K562 (cell line): ENCODE data around the gene PIP5KL1. TPM values are rescaled to one million over a fixed set of nuclear protein-coding genes. Genes with fewer than 3 reads are reported as not detected.

Experiments used
- CREB1 ChIP-seq, 2 experiments: sonication (generic) in 1 of 2; formaldehyde crosslinking in 1 of 2; IDR thresholded peaks; 2 replicates each; pipeline versions ENCODE4 v1.6.1 to v1.8.0; 2012 to 2022; ENCODE audit warnings: inconsistent platforms in 1 of 2, mild to moderate bottlenecking in 1 of 2, missing genetic modification reagents in 1 of 2, moderate library complexity in 1 of 2
- CTBP1 ChIP-seq: fragments of 450-650 bp; IDR thresholded peaks from 2 replicates; pipeline ENCODE4 v1.6.1; 2016; ENCODE audit warnings: borderline replicate concordance
- CXXC5 ChIP-seq: fragments of 250-450 bp; sonication (Bioruptor Pico); IDR thresholded peaks from 2 replicates; pipeline ENCODE4 v1.8.0; 2022; ENCODE audit warnings: inconsistent platforms, mild to moderate bottlenecking, moderate library complexity
- FOXK1 ChIP-seq: sonication (generic); formaldehyde crosslinking; IDR thresholded peaks from 2 replicates; pipeline ENCODE4 v1.8.0; 2022; ENCODE audit warnings: missing genetic modification reagents, mild to moderate bottlenecking, borderline replicate concordance
- MAFG ChIP-seq: fragments of 450-650 bp; conservative IDR thresholded peaks from 2 replicates; pipeline ENCODE4 v1.6.1; 2016; ENCODE audit warnings: missing genetic modification characterization, missing compliant biosample characterization
- NBN ChIP-seq: fragments of 450-650 bp; IDR thresholded peaks from 2 replicates; pipeline ENCODE4 v1.6.1; 2016; ENCODE audit warnings: low read depth, mild to moderate bottlenecking
- SMARCE1 ChIP-seq: fragments of 450-650 bp; IDR thresholded peaks from 2 replicates; pipeline ENCODE4 v1.7.1; 2016; ENCODE audit warnings: mild to moderate bottlenecking
- TCF3 ChIP-seq: sonication (generic); formaldehyde crosslinking; IDR thresholded peaks from 2 replicates; pipeline ENCODE4 v1.4.0; 2020; ENCODE audit warnings: mild to moderate bottlenecking, missing genetic modification reagents
- ZFP36 ChIP-seq: fragments of 150-350 bp; IDR thresholded peaks from 2 replicates; pipeline ENCODE4 v1.6.1; 2018; ENCODE audit warnings: low read length, low read depth; ENCODE audit not compliant: partially characterized antibody
- ZNF311 ChIP-seq: fragments of 250-450 bp; sonication (Bioruptor Pico); IDR thresholded peaks from 2 replicates; pipeline ENCODE4 v1.4.0; 2020; ENCODE audit warnings: mild to moderate bottlenecking, moderate library complexity
- ZNF431 ChIP-seq: sonication (generic); formaldehyde crosslinking; IDR thresholded peaks from 2 replicates; pipeline ENCODE4 v1.8.0; 2022; ENCODE audit warnings: mild to moderate bottlenecking, missing genetic modification reagents
- polyA plus RNA-seq, 8 experiments: library from polyadenylated mRNA; depleted of rRNA in 4 of 8; stranded (reverse) in 5 of 8; unstranded in 3 of 8; fragments of >200 nt; fragmentation: Nextera tagmentation in 2 of 8; fragmentation: Illumina TruSeq in 1 of 8; extraction: Ambion mirVana in 2 of 8; extraction: Trizol in 1 of 8; gene quantifications; 2 replicates each; pipeline versions ENCODE4 v1.2.1 to v1.2.3, GENCODE V29; 2011 to 2014; ENCODE audit warnings: inconsistent platforms in 1 of 8, missing spikeins in 1 of 8
- total RNA-seq, 7 experiments: library from RNA; depleted of rRNA in 6 of 7; stranded (reverse); fragments of >200 nt in 6 of 7; fragmentation: Illumina TruSeq in 2 of 7; extraction: Trizol in 2 of 7; gene quantifications; 2 replicates each; pipeline versions ENCODE4 v1.2.1 to v1.2.3, GENCODE V29; 2011 to 2021; ENCODE audit warnings: low replicate concordance in 1 of 7
- TF ChIP-seq, protein P1 (sequence below): fragments of 250-450 bp; sonication (Bioruptor Pico); IDR thresholded peaks from 2 replicates; pipeline ENCODE4 v1.4.0; 2020
- TF ChIP-seq, protein P2 (sequence below): fragments of 250-450 bp; sonication (Bioruptor Pico); IDR thresholded peaks from 2 replicates; pipeline ENCODE4 v1.4.0; 2020; ENCODE audit warnings: mild to moderate bottlenecking, moderate library complexity
- TF ChIP-seq, protein P3 (sequence below), 3 experiments: fragments of 200-800 bp in 1 of 3; fragments of 250-450 bp in 1 of 3; fragments of 450-650 bp in 1 of 3; sonication (Bioruptor Pico) in 1 of 3; sonication (Bioruptor generic) in 1 of 3; formaldehyde crosslinking in 1 of 3; IDR thresholded peaks; 2 replicates each; pipeline versions ENCODE4 v1.6.1 to v1.8.0; 2016 to 2022; ENCODE audit warnings: mild to moderate bottlenecking in 2 of 3, missing genetic modification characterization in 2 of 3, missing compliant biosample characterization in 1 of 3, moderate library complexity in 1 of 3

PIP5KL1 gene
- total and polyA plus RNA-seq, 9 of the 15 experiments (the other 6 are each of a cell fraction or from before 2014, with no cell fraction given) = 0.18 to 4.8 (median 1.2) TPM

- TF ChIP-seq, protein P1, sequence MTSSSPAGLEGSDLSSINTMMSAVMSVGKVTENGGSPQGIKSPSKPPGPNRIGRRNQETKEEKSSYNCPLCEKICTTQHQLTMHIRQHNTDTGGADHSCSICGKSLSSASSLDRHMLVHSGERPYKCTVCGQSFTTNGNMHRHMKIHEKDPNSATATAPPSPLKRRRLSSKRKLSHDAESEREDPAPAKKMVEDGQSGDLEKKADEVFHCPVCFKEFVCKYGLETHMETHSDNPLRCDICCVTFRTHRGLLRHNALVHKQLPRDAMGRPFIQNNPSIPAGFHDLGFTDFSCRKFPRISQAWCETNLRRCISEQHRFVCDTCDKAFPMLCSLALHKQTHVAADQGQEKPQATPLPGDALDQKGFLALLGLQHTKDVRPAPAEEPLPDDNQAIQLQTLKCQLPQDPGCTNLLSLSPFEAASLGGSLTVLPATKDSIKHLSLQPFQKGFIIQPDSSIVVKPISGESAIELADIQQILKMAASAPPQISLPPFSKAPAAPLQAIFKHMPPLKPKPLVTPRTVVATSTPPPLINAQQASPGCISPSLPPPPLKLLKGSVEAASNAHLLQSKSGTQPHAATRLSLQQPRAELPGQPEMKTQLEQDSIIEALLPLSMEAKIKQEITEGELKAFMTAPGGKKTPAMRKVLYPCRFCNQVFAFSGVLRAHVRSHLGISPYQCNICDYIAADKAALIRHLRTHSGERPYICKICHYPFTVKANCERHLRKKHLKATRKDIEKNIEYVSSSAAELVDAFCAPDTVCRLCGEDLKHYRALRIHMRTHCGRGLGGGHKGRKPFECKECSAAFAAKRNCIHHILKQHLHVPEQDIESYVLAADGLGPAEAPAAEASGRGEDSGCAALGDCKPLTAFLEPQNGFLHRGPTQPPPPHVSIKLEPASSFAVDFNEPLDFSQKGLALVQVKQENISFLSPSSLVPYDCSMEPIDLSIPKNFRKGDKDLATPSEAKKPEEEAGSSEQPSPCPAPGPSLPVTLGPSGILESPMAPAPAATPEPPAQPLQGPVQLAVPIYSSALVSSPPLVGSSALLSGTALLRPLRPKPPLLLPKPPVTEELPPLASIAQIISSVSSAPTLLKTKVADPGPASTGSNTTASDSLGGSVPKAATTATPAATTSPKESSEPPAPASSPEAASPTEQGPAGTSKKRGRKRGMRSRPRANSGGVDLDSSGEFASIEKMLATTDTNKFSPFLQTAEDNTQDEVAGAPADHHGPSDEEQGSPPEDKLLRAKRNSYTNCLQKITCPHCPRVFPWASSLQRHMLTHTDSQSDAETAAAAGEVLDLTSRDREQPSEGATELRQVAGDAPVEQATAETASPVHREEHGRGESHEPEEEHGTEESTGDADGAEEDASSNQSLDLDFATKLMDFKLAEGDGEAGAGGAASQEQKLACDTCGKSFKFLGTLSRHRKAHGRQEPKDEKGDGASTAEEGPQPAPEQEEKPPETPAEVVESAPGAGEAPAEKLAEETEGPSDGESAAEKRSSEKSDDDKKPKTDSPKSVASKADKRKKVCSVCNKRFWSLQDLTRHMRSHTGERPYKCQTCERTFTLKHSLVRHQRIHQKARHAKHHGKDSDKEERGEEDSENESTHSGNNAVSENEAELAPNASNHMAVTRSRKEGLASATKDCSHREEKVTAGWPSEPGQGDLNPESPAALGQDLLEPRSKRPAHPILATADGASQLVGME (CRISPR knock-in tag) = no peak
- TF ChIP-seq ZNF431 (no peak), FOXK1 (CRISPR knock-in tag) (0 out of 2 replicates have a peak, but pooled peaks have one; percentile 29), TCF3 (CRISPR knock-in tag) (peak; percentile 52; the same call in 1 of the 2 replicates), SMARCE1 (peak; percentile 67; the same call in 1 of the 2 replicates), MAFG (tag) (peak; percentile 84), NBN (peak; percentile 54; the same call in 1 of the 2 replicates), CREB1 (IDR thresholded peaks at IDR 0.05) (no peak), CREB1 (CRISPR knock-in tag; IDR thresholded peaks at IDR 0.05) (peak; percentile 29; the same call in 1 of the 2 replicates), CTBP1 (peak; percentile 60; the same call in 1 of the 2 replicates), ZFP36 (peak; percentile 41), CXXC5 (CRISPR knock-in tag) (peak; percentile 22; the same call in 1 of the 2 replicates), ZNF311 (CRISPR knock-in tag) (no peak)
- TF ChIP-seq, protein P2, sequence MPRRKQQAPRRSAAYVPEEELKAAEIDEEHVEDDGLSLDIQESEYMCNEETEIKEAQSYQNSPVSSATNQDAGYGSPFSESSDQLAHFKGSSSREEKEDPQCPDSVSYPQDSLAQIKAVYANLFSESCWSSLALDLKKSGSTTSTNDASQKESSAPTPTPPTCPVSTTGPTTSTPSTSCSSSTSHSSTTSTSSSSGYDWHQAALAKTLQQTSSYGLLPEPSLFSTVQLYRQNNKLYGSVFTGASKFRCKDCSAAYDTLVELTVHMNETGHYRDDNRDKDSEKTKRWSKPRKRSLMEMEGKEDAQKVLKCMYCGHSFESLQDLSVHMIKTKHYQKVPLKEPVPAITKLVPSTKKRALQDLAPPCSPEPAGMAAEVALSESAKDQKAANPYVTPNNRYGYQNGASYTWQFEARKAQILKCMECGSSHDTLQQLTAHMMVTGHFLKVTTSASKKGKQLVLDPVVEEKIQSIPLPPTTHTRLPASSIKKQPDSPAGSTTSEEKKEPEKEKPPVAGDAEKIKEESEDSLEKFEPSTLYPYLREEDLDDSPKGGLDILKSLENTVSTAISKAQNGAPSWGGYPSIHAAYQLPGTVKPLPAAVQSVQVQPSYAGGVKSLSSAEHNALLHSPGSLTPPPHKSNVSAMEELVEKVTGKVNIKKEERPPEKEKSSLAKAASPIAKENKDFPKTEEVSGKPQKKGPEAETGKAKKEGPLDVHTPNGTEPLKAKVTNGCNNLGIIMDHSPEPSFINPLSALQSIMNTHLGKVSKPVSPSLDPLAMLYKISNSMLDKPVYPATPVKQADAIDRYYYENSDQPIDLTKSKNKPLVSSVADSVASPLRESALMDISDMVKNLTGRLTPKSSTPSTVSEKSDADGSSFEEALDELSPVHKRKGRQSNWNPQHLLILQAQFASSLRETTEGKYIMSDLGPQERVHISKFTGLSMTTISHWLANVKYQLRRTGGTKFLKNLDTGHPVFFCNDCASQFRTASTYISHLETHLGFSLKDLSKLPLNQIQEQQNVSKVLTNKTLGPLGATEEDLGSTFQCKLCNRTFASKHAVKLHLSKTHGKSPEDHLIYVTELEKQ (CRISPR knock-in tag) = no peak
- TF ChIP-seq, protein P3, sequence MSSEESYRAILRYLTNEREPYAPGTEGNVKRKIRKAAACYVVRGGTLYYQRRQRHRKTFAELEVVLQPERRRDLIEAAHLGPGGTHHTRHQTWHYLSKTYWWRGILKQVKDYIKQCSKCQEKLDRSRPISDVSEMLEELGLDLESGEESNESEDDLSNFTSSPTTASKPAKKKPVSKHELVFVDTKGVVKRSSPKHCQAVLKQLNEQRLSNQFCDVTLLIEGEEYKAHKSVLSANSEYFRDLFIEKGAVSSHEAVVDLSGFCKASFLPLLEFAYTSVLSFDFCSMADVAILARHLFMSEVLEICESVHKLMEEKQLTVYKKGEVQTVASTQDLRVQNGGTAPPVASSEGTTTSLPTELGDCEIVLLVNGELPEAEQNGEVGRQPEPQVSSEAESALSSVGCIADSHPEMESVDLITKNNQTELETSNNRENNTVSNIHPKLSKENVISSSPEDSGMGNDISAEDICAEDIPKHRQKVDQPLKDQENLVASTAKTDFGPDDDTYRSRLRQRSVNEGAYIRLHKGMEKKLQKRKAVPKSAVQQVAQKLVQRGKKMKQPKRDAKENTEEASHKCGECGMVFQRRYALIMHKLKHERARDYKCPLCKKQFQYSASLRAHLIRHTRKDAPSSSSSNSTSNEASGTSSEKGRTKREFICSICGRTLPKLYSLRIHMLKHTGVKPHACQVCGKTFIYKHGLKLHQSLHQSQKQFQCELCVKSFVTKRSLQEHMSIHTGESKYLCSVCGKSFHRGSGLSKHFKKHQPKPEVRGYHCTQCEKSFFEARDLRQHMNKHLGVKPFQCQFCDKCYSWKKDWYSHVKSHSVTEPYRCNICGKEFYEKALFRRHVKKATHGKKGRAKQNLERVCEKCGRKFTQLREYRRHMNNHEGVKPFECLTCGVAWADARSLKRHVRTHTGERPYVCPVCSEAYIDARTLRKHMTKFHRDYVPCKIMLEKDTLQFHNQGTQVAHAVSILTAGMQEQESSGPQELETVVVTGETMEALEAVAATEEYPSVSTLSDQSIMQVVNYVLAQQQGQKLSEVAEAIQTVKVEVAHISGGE (CRISPR knock-in tag; IDR thresholded peaks at IDR 0.05) = no peak
These were observed 5.2 kb upstream of the PIP5KL1 start (continued) for GRCh38 chr9:127935765-127936221.
